H1 (cell line): ENCODE results near the gene ALG9. TPM values are rescaled to one million over a fixed set of nuclear protein-coding genes. Genes with fewer than 3 reads are reported as not detected.

Experiments
- BACH1 ChIP-seq: IDR thresholded peaks from 2 replicates; pipeline ENCODE4 v1.6.1; 2012; ENCODE audit warnings: low read length, improper control_type of control experiment
- polyA plus RNA-seq, 7 experiments: library from polyadenylated mRNA; depleted of rRNA in 3 of 7; stranded (reverse) in 5 of 7; unstranded in 2 of 7; fragments of >200 nt in 5 of 7; fragments of 200-250 nt in 2 of 7; gene quantifications; 1 replicate in 5 of 7; 2 replicates in 1 of 7; 4 replicates in 1 of 7; pipeline versions ENCODE4 v1.2.1 to v1.2.3, GENCODE V29; 2011 to 2013; ENCODE audit warnings: missing spikeins in 2 of 7, mixed read lengths in 2 of 7
- total RNA-seq: library from RNA; stranded (reverse); fragmentation: NEBNext Ultra II Directional; extraction: Animal tissue kit (Norgen Biotek cat#: 25700); gene quantifications from 2 replicates; pipeline ENCODE4 v1.2.1, GENCODE V29; 2021

The ALG9 gene
- total and polyA plus RNA-seq, 2 of the 8 experiments (the other 6 are each of a cell fraction or from before 2014, with no cell fraction given): 23.5 to 24.5 TPM

DNA sequence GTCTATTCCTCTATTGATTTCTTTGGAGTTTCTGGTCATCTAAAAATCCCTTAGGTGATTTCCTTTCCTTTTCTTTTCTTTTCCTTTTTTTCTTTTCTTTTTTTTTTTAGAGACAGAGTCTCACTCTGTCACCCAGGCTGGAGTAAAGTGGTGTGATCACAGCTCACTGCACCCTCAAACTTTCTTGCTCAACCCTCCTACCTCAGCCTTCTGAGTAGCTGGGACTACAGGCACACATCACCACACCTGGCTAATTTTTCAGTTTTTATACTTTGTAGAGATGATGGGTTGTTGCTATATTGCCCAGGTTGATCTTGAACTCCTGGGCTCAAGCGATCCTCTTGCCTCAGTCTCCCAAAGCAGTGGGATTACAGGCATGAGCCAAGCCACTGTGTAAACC lies 45.4 kb upstream of the ALG9 start (continued):
- no peak for TF ChIP-seq BACH1
- TF ChIP-seq, all 59 proteins: peak for 0
